ENCODE results near the gene HNRNPH3. TPM values are rescaled to one million over a fixed set of nuclear protein-coding genes. Genes with fewer than 3 reads are reported as not detected.

HNRNPH3 gene
- total RNA-seq, 1 experiment from 2014 or later: 143 TPM

DNA sequence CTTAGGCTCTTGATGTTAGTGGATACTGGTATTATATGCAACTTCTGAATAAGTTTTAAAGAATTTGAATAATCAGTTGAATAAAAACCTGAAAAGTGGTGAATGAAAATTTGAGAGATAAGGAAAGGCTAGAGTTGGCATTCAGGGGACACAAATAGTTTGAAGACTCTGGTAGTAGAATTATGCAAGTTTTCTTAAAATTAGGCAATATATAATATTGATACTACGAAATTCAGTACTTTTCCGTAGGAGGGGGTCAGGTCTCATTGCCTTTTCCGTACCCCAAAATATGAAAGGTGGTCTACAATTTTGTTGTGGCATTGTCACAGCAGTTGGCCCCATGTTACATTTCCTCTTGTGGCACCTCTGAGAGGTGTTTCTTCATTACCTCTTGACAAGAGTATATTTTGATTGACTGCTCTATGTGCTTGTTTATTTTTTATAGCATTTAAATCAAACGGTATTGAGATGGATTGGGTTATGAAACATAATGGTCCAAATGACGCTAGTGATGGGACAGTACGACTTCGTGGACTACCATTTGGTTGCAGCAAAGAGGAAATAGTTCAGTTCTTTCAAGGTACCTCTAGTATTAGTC lies 5.0 kb downstream of the HNRNPH3 start:
- ChIA-PET POLR2A (no interaction called here), CTCF (no interaction called here)
- intact Hi-C loops (cut with micrococcal nuclease; ENCODE audit: unreplicated experiment): no loop called here
- Histone ChIP-seq H3K4me3 (ENCODE audit: low read depth in 2 of 2, low read length in 2 of 2) (0 out of 4 replicates have a peak overlapping the region, but pooled peaks of 1 of the 2 experiments have one; percentile 3), H3K27ac (ENCODE audit: low read length) (0 out of 2 replicates have a peak overlapping the region, but pooled peaks have one; percentile 17), H3K36me3 (ENCODE audit: control insufficient read depth, insufficient read depth, low read length) (peaks cover 51% of the 10 kb centered on the region), H3K4me1 (ENCODE audit: control insufficient read depth, insufficient read depth, low read length) (peaks cover 31% of the 10 kb centered on the region), H3K9me3 (ENCODE audit: control insufficient read depth, insufficient read depth, low read depth, low read length) (no peaks in the 10 kb centered on the region), H3K27me3 (ENCODE audit: control insufficient read depth, insufficient read depth, low read length) (no peaks in the 10 kb centered on the region)
- ATAC-seq (no peak), DNase-seq (ENCODE audit: low read depth, low spot score) (no peak)
- BruUV-seq (replicated peaks): no TSS peak
- TF ChIP-seq POLR2AphosphoS5 (IDR thresholded peaks at IDR 0.05; ENCODE audit: low read depth, low read length): no peak; the same call in 1 of the 2 replicates
- no peak for TF ChIP-seq CTCF (IDR thresholded peaks at IDR 0.05)
- in situ Hi-C loops (cut with HindIII; ENCODE audit: low pct_unique_long_range_greater_than_20kb, low sequenced_read_pairs): no loop called here

DNA sequence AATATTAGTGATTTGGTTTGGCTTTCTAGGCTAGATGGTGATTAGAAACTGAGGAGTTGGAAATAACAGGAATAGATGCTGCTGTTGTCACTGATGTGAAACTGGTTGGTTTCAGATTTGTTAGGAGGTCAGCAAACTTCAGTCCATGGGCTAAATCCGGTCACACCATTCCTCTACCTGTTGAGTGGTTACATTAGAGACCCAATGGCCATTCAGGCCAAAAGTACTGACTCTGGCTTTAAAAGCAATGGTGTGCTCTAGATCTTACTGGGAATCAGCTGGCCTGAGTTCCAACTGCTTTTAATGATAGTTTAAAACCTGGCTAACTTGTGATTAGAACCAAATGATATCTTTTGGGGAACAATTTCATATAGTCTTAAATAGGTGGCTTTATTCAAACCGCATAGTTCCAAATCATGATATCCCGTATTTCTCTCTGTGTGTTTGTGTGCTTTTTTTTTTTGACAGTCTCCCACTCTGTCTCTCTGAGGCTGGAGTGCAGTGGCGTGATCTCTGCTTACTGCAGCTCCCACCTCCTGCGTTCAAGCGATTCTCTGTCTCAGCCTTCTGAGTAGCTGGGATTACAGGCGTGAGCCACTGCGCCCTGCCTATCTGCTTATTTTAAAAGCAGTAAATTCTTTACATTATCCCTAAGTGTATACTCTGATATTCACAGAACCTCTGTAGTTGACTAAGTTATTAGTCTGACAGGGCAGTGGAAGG lies 8.7 kb downstream of the HNRNPH3 start:
- no peaks in the 10 kb centered on the region for H3K27me3 ChIP-seq (ENCODE audit: control insufficient read depth, insufficient read depth, low read length)
- no peak for DNase-seq (ENCODE audit: low read depth, low spot score)
- POLR2A ChIA-PET: no interaction called here
- intact Hi-C loops (cut with micrococcal nuclease; ENCODE audit: unreplicated experiment): no loop called here
- H3K4me1 ChIP-seq (ENCODE audit: control insufficient read depth, insufficient read depth, low read length): peaks cover 27% of the 10 kb centered on the region
- no peak overlapping the region for H3K27ac ChIP-seq (ENCODE audit: low read length)
- peaks cover 78% of the 10 kb centered on the region for H3K36me3 ChIP-seq (ENCODE audit: control insufficient read depth, insufficient read depth, low read length)
- CTCF ChIA-PET: no interaction called here
- BruUV-seq (replicated peaks): no TSS peak
- in situ Hi-C loops (cut with HindIII; ENCODE audit: low pct_unique_long_range_greater_than_20kb, low sequenced_read_pairs): no loop called here
- no peaks in the 10 kb centered on the region for H3K9me3 ChIP-seq (ENCODE audit: control insufficient read depth, insufficient read depth, low read depth, low read length)
- H3K4me3 ChIP-seq (ENCODE audit: low read depth in 2 of 2, low read length in 2 of 2): no peak overlapping the region
- ATAC-seq: no peak
- TF ChIP-seq SIN3A (IDR thresholded peaks at IDR 0.05; ENCODE audit: borderline replicate concordance, insufficient read depth, low read depth, low read length): no peak
- TF ChIP-seq, protein P1, sequence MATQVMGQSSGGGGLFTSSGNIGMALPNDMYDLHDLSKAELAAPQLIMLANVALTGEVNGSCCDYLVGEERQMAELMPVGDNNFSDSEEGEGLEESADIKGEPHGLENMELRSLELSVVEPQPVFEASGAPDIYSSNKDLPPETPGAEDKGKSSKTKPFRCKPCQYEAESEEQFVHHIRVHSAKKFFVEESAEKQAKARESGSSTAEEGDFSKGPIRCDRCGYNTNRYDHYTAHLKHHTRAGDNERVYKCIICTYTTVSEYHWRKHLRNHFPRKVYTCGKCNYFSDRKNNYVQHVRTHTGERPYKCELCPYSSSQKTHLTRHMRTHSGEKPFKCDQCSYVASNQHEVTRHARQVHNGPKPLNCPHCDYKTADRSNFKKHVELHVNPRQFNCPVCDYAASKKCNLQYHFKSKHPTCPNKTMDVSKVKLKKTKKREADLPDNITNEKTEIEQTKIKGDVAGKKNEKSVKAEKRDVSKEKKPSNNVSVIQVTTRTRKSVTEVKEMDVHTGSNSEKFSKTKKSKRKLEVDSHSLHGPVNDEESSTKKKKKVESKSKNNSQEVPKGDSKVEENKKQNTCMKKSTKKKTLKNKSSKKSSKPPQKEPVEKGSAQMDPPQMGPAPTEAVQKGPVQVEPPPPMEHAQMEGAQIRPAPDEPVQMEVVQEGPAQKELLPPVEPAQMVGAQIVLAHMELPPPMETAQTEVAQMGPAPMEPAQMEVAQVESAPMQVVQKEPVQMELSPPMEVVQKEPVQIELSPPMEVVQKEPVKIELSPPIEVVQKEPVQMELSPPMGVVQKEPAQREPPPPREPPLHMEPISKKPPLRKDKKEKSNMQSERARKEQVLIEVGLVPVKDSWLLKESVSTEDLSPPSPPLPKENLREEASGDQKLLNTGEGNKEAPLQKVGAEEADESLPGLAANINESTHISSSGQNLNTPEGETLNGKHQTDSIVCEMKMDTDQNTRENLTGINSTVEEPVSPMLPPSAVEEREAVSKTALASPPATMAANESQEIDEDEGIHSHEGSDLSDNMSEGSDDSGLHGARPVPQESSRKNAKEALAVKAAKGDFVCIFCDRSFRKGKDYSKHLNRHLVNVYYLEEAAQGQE (IDR thresholded peaks at IDR 0.05; ENCODE audit: insufficient read depth in 1 of 2, low read depth in 2 of 2, low read length in 1 of 2): no peak
- TF ChIP-seq POLR2AphosphoS5 (IDR thresholded peaks at IDR 0.05; ENCODE audit: low read depth, low read length): no peak
- TF ChIP-seq TCF7L2 (IDR thresholded peaks at IDR 0.05; ENCODE audit: low read depth, low read length): no peak
- no peak for TF ChIP-seq CTCF (IDR thresholded peaks at IDR 0.05)

Data from Panc1 (cell line).